Lower leg skin (tissue), 3 donors: ENCODE data around the gene CA10.

ENCODE experiments used
- POLR2A ChIP-seq, 2 donors: fragments of 450-650 bp; IDR thresholded peaks; one replicate each; pipeline ENCODE4 v1.6.1; 2016 to 2017; ENCODE audit warnings: antibody characterized with exemption in 2 of 2, mild to moderate bottlenecking in 1 of 2, moderate library complexity in 1 of 2
- TF ChIP-seq, protein P1 (sequence below), 3 donors: fragments of 450-650 bp; IDR thresholded peaks; one replicate each; pipeline ENCODE4 v1.5.1; 2016; ENCODE audit warnings: antibody characterized with exemption in 3 of 3, mild to moderate bottlenecking in 3 of 3, moderate library complexity in 2 of 3

GRCh38 chr17:51842763-51843162, 315.8 kb downstream of the CA10 start:
- TF ChIP-seq, protein P1, sequence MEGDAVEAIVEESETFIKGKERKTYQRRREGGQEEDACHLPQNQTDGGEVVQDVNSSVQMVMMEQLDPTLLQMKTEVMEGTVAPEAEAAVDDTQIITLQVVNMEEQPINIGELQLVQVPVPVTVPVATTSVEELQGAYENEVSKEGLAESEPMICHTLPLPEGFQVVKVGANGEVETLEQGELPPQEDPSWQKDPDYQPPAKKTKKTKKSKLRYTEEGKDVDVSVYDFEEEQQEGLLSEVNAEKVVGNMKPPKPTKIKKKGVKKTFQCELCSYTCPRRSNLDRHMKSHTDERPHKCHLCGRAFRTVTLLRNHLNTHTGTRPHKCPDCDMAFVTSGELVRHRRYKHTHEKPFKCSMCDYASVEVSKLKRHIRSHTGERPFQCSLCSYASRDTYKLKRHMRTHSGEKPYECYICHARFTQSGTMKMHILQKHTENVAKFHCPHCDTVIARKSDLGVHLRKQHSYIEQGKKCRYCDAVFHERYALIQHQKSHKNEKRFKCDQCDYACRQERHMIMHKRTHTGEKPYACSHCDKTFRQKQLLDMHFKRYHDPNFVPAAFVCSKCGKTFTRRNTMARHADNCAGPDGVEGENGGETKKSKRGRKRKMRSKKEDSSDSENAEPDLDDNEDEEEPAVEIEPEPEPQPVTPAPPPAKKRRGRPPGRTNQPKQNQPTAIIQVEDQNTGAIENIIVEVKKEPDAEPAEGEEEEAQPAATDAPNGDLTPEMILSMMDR (IDR thresholded peaks at IDR 0.05), result no peak
- no peak for TF ChIP-seq POLR2A (IDR thresholded peaks at IDR 0.05)
